Endothelial cell (in vitro differentiated cells): Measurements from ENCODE around the gene SLC6A13. TPM values are rescaled to one million over a fixed set of nuclear protein-coding genes. Genes with fewer than 3 reads are reported as not detected.

ENCODE experiments used
- DNase-seq: peaks from one replicate; pipeline ENCODE4 v3.0.0; 2021; ENCODE audit warnings: low spot score
- H3K27ac Mint-ChIP-seq: one replicate; pipeline ENCODE4 v1.8.0; 2021; ENCODE audit warnings: mixed read lengths, inconsistent platforms; ENCODE audit not compliant: unreplicated experiment
- H3K27me3 Mint-ChIP-seq: one replicate; pipeline ENCODE4 v1.8.0; 2021; ENCODE audit warnings: mild to moderate bottlenecking, moderate library complexity, mixed read lengths, inconsistent platforms; ENCODE audit not compliant: unreplicated experiment
- H3K36me3 Mint-ChIP-seq: one replicate; pipeline ENCODE4 v1.8.0; 2021; ENCODE audit warnings: mild to moderate bottlenecking, low read depth, mixed read lengths, inconsistent platforms; ENCODE audit not compliant: unreplicated experiment
- H3K4me1 Mint-ChIP-seq: one replicate; pipeline ENCODE4 v1.8.0; 2021; ENCODE audit warnings: mild to moderate bottlenecking, mixed read lengths, inconsistent platforms; ENCODE audit not compliant: unreplicated experiment
- H3K4me3 Mint-ChIP-seq: one replicate; pipeline ENCODE4 v1.8.0; 2021; ENCODE audit warnings: mild to moderate bottlenecking, mixed read lengths, inconsistent platforms; ENCODE audit not compliant: unreplicated experiment
- H3K9me3 Mint-ChIP-seq: one replicate; pipeline ENCODE4 v1.8.0; 2021; ENCODE audit warnings: mixed read lengths, inconsistent platforms; ENCODE audit not compliant: unreplicated experiment
- total RNA-seq: library from RNA; stranded (reverse); fragmentation: NEBNext Ultra II Directional; extraction: Animal tissue kit (Norgen Biotek cat#: 25700); gene quantifications from one replicate; pipeline ENCODE4 v1.2.1, GENCODE V29; 2021; ENCODE audit not compliant: unreplicated experiment
- TF ChIP-seq, protein P1 (sequence below): fragments of 200-600 bp; sonication (generic); IDR thresholded peaks from one replicate; pipeline ENCODE4 v1.5.0; 2021; ENCODE audit warnings: antibody characterized with exemption; ENCODE audit not compliant: unreplicated experiment

SLC6A13 gene
- total RNA-seq, 1 donor from 2014 or later = 0.90 TPM

DNA sequence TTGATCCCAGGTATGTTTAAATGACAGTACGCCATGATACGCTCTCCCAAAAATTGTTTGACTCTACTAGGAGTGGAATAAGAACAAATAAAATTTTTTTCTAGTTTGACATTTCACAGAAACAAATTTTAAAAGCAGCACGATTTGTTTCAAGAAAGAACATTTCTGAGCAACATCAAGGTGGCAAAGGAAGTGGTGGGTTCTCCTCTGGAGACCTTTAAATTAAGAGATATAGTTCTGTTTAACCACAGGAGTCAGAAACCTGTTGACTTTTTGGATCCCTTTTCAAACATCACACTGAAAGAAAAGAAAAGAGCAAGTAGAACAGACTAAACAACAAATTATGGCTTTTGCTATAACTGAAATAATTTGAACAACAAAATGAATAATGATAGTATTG lies 2.5 kb upstream of the SLC6A13 start:
- Mint-ChIP-seq H3K9me3 (no peaks in the 10 kb centered on the region), H3K36me3 (no peaks in the 10 kb centered on the region), H3K27ac (no peak overlapping the region), H3K4me3 (no peak overlapping the region), H3K27me3 (peaks cover 1% of the 10 kb centered on the region), H3K4me1 (peaks cover 2% of the 10 kb centered on the region)
- TF ChIP-seq, protein P1, sequence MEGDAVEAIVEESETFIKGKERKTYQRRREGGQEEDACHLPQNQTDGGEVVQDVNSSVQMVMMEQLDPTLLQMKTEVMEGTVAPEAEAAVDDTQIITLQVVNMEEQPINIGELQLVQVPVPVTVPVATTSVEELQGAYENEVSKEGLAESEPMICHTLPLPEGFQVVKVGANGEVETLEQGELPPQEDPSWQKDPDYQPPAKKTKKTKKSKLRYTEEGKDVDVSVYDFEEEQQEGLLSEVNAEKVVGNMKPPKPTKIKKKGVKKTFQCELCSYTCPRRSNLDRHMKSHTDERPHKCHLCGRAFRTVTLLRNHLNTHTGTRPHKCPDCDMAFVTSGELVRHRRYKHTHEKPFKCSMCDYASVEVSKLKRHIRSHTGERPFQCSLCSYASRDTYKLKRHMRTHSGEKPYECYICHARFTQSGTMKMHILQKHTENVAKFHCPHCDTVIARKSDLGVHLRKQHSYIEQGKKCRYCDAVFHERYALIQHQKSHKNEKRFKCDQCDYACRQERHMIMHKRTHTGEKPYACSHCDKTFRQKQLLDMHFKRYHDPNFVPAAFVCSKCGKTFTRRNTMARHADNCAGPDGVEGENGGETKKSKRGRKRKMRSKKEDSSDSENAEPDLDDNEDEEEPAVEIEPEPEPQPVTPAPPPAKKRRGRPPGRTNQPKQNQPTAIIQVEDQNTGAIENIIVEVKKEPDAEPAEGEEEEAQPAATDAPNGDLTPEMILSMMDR = no peak
- DNase-seq = no peak

GRCh38 chr12:264269-264668 lies 1.6 kb upstream of the SLC6A13 start:
- peaks cover 2% of the 10 kb centered on the region for H3K4me1 Mint-ChIP-seq
- H3K27ac Mint-ChIP-seq = no peak overlapping the region
- no peak for DNase-seq
- peaks cover 1% of the 10 kb centered on the region for H3K27me3 Mint-ChIP-seq
- no peaks in the 10 kb centered on the region for H3K9me3 Mint-ChIP-seq
- H3K36me3 Mint-ChIP-seq = no peaks in the 10 kb centered on the region
- H3K4me3 Mint-ChIP-seq = no peak overlapping the region
- TF ChIP-seq, protein P1 = no peak

GRCh38 chr12:263574-263973 lies 938 bp upstream of the SLC6A13 start:
- H3K27ac Mint-ChIP-seq = no peak overlapping the region
- peaks cover 2% of the 10 kb centered on the region for H3K4me1 Mint-ChIP-seq
- no peak for DNase-seq
- no peak overlapping the region for H3K4me3 Mint-ChIP-seq
- H3K9me3 Mint-ChIP-seq = no peaks in the 10 kb centered on the region
- H3K36me3 Mint-ChIP-seq = no peaks in the 10 kb centered on the region
- TF ChIP-seq, protein P1 = no peak
- peaks cover 1% of the 10 kb centered on the region for H3K27me3 Mint-ChIP-seq

- no peak for DNase-seq
- H3K27ac Mint-ChIP-seq = no peak overlapping the region
- TF ChIP-seq, protein P1 = no peak
- H3K36me3 Mint-ChIP-seq = no peaks in the 10 kb centered on the region
- no peaks in the 10 kb centered on the region for H3K9me3 Mint-ChIP-seq
- peaks cover 8% of the 10 kb centered on the region for H3K27me3 Mint-ChIP-seq
- H3K4me3 Mint-ChIP-seq = no peak overlapping the region
- H3K4me1 Mint-ChIP-seq = no peaks in the 10 kb centered on the region
Observed at GRCh38 chr12:262113-262512, 523 bp downstream of the SLC6A13 start.

DNA sequence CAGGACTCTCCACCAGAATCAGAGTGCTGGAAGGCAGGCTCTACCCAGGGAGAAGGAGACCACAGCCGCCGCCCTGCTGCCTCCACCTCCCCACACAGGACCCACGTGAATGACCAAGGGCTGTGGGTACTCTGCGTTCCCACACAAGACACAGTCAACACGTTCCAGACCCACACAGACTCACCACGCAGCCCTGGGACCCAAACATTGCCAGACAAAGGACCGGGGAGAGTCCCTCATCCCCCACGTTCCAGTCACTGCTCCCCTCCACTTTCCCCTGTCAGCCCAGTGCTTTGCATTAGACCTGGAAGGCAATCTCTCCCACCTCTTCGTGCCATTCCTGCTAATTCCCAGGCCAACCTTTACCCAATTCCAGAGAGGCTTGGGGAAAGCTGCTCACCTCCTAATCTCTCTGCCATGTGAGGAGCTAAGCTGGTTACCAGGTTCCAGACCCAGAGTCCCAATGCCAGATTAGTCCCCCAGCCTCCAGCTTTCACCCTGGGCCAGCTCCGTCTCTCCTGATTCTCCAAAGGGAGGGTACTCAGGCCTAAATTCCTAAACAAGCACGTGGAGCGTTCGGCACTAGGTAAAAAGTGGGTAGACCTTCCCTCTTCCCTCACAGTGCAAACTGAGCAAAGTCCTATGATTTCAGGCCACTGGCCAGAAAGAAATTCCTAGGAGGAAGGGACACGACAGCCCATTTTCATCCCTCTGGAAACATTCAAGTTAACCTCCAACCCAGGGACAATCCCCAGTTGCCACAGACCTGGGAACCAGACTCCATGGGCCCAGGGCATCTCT lies 4.9 kb downstream of the SLC6A13 start:
- DNase-seq = no peak
- TF ChIP-seq, protein P1 = no peak
- no peak overlapping the region for H3K4me3 Mint-ChIP-seq
- peaks cover 8% of the 10 kb centered on the region for H3K27me3 Mint-ChIP-seq
- no peaks in the 10 kb centered on the region for H3K9me3 Mint-ChIP-seq
- no peak overlapping the region for H3K27ac Mint-ChIP-seq
- no peaks in the 10 kb centered on the region for H3K36me3 Mint-ChIP-seq
- H3K4me1 Mint-ChIP-seq = peaks cover 21% of the 10 kb centered on the region
